HG03159 (cell line): ENCODE measurements around the gene GOLPH3.
"Not testable (repeated sequence)": the region's sequence is repeated elsewhere in the genome, so short reads cannot be mapped to it uniquely, and the experiment has no call there.

ENCODE experiments used
- ATAC-seq: cut with Tn5 transposase; IDR thresholded peaks from one replicate; pipeline ENCODE4 v1.9.1; 2021; ENCODE audit warnings: mild to moderate bottlenecking, moderate library complexity; ENCODE audit not compliant: unreplicated experiment

The GOLPH3 gene

GRCh38 chr5:32172186-32172911 lies 1.8 kb downstream of the GOLPH3 start:
- ATAC-seq = not testable (repeated sequence)

DNA sequence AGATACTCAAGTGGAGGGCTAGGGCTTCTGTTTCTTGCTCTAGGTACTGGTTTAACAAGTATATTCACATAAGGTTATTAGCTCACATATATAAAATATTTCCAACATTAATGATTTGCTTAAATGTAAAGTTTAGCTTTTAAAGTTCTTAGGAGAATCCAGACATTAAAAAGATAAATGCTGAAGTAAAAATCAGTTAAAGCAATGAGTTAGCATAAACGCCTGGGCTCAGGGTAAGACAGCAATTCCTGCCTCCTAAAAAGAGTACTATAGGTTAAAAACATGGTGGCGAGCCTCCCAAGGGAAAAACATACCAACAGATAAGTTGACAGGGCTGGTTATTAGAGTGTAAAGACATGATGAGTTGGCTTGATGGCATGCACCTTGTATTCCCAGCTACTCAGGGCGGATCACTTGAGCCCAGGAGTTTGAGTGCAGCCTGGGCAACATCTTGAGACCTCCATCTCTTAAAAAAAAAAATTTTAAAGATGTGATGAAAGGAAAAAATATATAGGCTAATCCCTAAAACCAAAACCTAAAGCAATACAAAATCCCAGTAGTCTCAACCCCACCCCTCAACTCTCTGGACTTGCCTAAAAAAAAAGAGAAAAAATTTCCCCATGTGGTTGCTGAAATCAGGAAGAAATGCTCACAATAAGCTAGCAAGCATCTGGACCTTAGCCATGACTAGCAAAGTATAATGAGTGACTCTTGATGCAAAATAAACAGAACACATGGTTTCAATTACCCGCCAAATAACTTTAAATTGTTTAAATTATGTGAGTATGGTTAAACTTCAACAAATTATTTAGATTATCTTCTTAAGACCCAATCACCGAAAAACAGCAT lies 3.6 kb downstream of the GOLPH3 start:
- ATAC-seq = no peak

DNA sequence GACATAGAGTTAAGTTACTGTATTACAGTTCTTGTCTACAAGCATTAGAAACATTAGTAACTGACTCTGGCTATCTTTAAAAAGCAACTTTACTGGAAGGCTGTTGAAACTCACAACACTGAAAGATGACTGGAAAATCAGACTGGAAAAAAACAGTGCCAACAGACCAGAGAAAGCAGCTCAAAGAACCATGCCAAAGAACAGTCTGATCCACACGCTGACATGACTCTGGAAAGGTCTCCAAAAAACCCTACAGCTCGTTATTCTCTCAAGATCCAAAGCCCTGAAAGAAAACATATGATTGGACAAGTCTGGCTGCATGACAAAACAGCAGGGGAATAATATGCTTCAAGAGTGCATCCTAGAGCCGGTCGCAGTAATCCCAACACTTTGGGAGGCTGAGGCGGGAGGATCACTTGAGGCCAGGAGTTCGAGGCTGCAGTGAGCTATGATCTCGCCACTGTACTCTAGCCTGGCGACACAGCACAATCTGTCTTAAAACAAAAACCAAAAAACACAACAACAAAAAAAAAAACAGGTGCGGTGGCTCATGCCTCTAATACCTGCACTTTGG lies 5.6 kb downstream of the GOLPH3 start:
- no peak for ATAC-seq

GRCh38 chr5:32165597-32165996 lies 8.5 kb downstream of the GOLPH3 start:
- no peak for ATAC-seq

DNA sequence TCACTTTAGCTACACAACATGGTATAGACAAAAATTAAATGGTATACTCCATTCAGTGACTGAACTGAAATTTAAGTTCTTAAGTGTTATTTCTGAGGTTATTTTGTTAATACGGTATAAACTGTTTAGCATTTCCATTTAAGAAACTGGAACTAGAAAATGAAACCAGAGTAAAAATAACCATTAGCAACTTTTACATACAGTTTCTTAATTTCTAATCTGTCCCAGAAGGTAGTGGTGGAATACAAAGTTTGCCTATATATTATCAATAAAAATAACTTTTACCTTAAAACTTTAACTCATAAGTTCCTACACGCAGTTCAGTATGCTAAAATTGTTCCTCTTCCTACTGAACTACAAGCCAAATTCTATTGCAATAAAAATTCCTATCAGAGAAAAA lies 10.3 kb downstream of the GOLPH3 start:
- ATAC-seq = no peak

DNA sequence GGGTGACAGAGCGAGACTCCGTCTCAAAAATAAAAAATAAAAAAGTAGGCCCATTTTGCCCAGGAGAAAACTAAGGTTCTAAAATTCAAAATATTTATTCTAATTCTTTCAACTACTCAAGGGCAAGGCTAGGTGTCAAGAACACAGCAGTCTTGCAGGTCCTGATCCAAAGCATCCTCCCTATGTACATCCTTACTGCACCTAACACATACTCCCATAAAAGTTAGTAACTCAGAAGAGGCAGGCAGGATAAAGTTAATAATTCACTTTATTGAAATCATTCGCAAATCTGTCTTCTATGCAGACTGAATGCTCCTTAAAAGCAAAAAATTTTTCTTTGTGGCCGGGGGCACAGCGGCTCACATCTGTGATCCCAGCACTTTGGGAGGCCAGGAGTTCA lies 11.1 kb downstream of the GOLPH3 start:
- no peak for ATAC-seq

GRCh38 chr5:32160228-32160627 lies 13.9 kb downstream of the GOLPH3 start:
- no peak for ATAC-seq

GRCh38 chr5:32159328-32160072 lies 14.6 kb downstream of the GOLPH3 start:
- no peak for ATAC-seq

DNA sequence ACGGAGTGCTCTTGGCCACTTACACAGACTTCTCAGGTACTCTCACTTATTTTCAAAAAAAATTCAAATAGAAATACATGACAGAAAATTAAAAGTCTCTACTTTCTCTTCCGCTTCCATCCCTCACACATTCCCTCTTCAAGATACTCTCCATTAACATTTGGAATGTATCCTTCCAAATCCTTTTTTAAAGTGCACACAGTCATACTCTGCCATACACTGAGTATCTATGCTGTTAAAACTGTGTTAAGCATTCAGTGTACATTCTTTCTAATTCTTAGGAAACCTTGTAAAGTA lies 15.5 kb downstream of the GOLPH3 start:
- ATAC-seq = no peak

- no peak for ATAC-seq
Observed at GRCh38 chr5:32157078-32157477, 17.0 kb downstream of the GOLPH3 start.

DNA sequence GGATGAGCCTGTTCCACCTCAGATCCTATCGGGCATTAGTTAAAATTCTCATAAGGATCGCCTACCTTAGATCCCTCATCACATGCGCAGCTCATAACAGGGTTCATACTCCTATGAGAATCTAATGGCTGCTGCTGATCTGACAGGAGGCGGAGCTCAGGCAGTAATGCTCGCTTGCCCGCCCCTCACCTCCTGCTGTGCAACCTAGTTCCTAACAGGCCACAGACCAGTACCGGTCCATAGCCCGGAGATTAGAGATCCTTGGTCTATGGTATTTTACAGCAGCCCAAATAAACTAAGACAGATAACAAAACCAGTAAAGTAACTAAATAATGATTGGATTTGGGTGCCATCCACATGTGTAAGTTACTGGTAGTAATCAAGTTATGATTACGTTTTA lies 17.5 kb downstream of the GOLPH3 start:
- ATAC-seq = no peak

- no peak for ATAC-seq
Observed at GRCh38 chr5:32155211-32155610, 18.9 kb downstream of the GOLPH3 start.

DNA sequence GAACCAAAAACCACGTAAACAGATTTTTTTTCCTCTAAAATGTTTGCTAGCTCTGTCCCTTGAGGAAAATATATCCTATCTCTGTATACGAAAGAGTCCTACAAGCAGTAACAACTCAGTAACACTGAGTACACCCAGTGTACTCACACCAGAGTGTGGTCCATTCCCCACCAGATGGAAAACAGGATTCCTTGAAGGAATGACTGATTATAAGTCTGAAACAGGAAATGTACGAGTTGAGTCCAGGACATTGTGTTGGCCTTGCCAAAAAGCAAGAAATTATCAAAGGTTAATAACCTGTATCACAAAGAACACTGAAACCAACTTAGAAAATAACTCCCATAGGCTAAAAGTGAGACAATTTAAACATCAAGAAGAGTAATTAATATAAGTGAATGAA lies 20.4 kb downstream of the GOLPH3 start:
- no peak for ATAC-seq

DNA sequence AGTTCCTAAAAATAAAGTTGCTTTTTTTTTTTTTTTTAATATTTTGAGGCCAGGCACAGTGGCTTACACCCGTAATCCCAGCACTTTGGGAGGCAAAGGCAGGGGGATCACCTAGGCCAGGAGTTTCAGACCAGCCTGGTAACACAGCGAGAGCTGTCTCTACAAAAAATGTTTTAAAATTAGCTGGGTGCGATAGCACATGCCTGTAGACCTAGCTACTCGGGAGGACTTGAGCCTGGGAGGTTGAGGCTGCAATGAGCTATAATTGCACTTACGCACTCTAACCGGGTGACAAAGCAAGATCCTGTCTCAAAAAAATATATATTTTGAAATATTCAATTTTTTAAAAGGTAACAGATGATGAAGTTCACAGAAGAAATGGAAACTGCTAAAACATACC lies 22.9 kb downstream of the GOLPH3 start:
- ATAC-seq = no peak

DNA sequence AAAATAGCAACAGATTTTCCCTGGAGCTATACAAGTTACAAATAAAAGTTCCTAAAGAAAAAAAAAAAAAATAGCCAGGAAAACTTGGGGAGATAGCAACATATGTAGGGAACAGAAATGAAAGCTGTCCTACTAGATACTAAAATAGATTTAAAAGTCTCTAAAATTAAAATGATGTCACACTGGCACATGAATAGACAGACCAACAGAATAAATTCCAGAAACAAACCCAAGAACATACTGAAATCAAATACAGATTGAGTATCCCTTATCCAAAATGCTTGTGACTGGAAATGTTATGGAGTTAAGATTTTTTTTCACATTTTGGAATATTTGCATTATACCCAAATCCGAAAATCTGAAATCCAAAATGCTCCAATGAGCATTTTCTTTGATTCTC lies 23.8 kb downstream of the GOLPH3 start:
- ATAC-seq = no peak

GRCh38 chr5:32147959-32148358 lies 26.2 kb downstream of the GOLPH3 start:
- no peak for ATAC-seq

DNA sequence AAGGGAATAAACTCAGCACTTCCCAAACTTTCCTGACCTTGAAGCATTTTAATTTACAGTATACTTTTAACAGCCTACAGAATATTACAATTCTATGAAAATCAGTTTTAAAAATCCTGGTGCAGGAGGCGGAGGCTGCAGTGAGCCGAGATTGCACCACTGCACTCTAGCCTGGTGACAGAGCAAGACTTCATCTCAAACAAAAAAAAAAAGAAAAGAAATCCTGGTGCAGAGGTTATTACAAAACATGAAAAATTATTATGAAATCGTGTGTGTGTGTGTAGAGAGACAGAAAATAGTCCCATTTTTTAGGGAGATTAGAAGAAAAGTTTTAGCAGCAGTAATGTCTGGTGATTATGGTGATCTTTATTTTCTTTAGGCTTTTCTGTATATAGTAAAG lies 26.9 kb downstream of the GOLPH3 start:
- no peak for ATAC-seq

- ATAC-seq = no peak
Observed at GRCh38 chr5:32145378-32145777, 28.7 kb downstream of the GOLPH3 start.

DNA sequence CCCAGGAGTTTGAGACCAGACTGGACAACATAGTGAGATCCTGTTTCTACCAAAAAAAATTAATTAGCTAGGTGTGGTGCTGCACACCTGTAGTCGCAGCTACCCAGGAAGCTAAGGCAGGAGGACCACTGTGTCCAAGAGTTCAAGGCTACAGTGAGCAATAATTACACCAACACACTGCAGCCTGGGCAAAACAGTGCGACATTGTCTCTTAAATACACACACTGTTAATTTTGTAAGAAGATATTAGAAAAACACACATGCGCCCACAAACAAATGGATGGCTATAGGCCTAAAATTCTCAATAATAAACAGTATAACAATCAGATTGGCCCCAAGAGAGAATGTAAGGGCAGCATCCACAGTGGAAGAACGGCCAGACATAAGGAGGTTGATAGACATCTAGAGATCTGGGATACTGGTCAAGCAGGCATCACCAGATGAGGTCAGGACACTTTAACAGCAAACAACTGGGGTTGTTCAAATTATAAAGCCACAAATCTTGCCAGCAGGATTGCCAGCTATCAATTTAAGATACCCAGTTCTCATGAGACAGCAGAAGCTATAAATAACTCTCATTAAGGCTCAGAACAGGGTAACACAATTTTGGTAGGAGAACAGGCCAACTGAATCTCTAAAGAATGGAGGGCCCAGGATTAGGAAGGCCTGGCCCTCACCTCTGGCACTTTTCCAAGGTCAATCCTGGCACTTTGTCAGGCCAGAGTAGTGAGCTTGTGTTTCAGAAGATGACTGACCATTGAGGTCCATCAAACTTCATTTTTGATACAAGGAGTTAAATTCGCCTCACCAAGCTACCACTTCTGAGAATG lies 29.5 kb downstream of the GOLPH3 start:
- ATAC-seq = no peak

DNA sequence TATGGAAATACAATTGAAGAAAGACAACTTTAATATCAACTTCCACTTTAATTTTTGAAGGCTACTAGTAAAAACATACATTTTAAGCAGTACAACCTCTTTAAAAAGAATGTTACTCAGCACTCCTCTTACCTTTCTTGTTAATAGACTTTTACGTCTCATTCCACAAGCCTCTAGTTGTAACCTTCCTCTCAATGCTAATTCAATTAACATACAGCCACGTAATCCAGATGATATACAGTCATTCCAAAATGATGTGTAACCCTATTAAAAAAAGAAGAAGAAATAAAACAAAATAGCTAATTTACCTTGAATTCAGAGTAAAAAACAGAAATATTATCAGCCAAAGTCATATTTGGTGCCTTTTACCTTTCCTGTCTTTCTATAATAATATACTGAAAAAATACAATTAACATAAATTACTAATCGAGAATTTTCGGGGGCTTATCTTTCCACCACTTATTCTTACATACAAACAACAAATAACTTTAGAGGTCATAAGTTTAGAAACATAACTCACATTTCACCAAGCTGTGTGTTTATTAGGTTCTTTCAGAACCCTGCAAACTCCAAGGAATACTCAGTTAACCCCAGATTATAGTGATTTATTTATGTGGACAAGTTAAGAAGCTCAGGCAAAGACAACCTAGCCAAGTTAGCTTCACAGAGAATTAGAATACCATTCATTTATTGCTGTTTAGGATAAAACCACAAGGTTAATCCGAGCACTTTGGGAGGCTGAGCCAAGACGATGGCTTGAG lies 30.3 kb downstream of the GOLPH3 start:
- ATAC-seq = no peak
